ENCODE data around the gene BEND3. TPM values are rescaled to one million over a fixed set of nuclear protein-coding genes. Genes with fewer than 3 reads are reported as not detected.

The BEND3 gene
- total and polyA plus RNA-seq, 7 donors, result 0.60 to 2.8 (median 1.1) TPM

GRCh38 chr6:107154131-107154800 is 39.0 kb upstream of the BEND3 start:
- H3K36me3 ChIP-seq, result no peaks in the 10 kb centered on the region
- H3K9me3 ChIP-seq, result no peaks in the 10 kb centered on the region
- WGBS, 2 donors, result 39 to 70% methylated on average over 12 of the region's 12 CpGs
- no peaks in the 10 kb centered on the region for H3K4me1 ChIP-seq
- H3K4me3 ChIP-seq, result no peak overlapping the region
- TF ChIP-seq POLR2AphosphoS5 (IDR thresholded peaks at IDR 0.05), result no peak
- no peak for TF ChIP-seq CTCF (IDR thresholded peaks at IDR 0.05)
- TF ChIP-seq EP300 (IDR thresholded peaks at IDR 0.05), result no peak
- no peak for TF ChIP-seq POLR2A (IDR thresholded peaks at IDR 0.05)
- intact Hi-C loops (cut with DNase I), result no loop called here
- no peaks in the 10 kb centered on the region for H3K27me3 ChIP-seq
- H3K27ac ChIP-seq, result no peak overlapping the region
- DNase-seq, result no peak

- 20 to 66% methylated on average over 8 of the region's 8 CpGs for WGBS, 2 donors
- intact Hi-C loops (cut with DNase I), result no loop called here
These were observed 37.5 kb upstream of the BEND3 start for GRCh38 chr6:107152638-107153430.

GRCh38 chr6:107144666-107145065 is 29.4 kb upstream of the BEND3 start:
- DNase-seq, result no peak
- Histone ChIP-seq H3K4me1 (no peaks in the 10 kb centered on the region), H3K36me3 (no peaks in the 10 kb centered on the region), H3K4me3 (no peak overlapping the region), H3K27ac (no peak overlapping the region), H3K27me3 (no peaks in the 10 kb centered on the region), H3K9me3 (no peaks in the 10 kb centered on the region)
- intact Hi-C loops (cut with DNase I), result no loop called here
- no peak for TF ChIP-seq POLR2AphosphoS5 (IDR thresholded peaks at IDR 0.05)
- TF ChIP-seq EP300 (IDR thresholded peaks at IDR 0.05), result no peak
- no peak for TF ChIP-seq CTCF (IDR thresholded peaks at IDR 0.05)
- no peak for TF ChIP-seq POLR2A (IDR thresholded peaks at IDR 0.05)
- 95 to 96% methylated on average over 4 of the region's 4 CpGs for WGBS, 2 donors

More at GRCh38 chr6:107152638-107153430, 37.5 kb upstream of the BEND3 start:
- no peak overlapping the region for H3K4me3 ChIP-seq
- no peaks in the 10 kb centered on the region for H3K36me3 ChIP-seq
- DNase-seq, result no peak
- H3K27ac ChIP-seq, result no peak overlapping the region
- no peaks in the 10 kb centered on the region for H3K27me3 ChIP-seq
- no peak for TF ChIP-seq POLR2AphosphoS5 (IDR thresholded peaks at IDR 0.05)
- TF ChIP-seq POLR2A (IDR thresholded peaks at IDR 0.05), result no peak
- TF ChIP-seq CTCF (IDR thresholded peaks at IDR 0.05), result no peak
- TF ChIP-seq EP300 (IDR thresholded peaks at IDR 0.05), result no peak
- H3K9me3 ChIP-seq, result no peaks in the 10 kb centered on the region
- no peaks in the 10 kb centered on the region for H3K4me1 ChIP-seq

GRCh38 chr6:107144014-107144413 is 28.7 kb upstream of the BEND3 start:
- Histone ChIP-seq H3K27ac (no peak overlapping the region), H3K9me3 (no peaks in the 10 kb centered on the region), H3K36me3 (no peaks in the 10 kb centered on the region), H3K4me1 (no peaks in the 10 kb centered on the region), H3K27me3 (no peaks in the 10 kb centered on the region), H3K4me3 (no peak overlapping the region)
- DNase-seq, result no peak
- TF ChIP-seq POLR2AphosphoS5 (IDR thresholded peaks at IDR 0.05) (no peak), EP300 (IDR thresholded peaks at IDR 0.05) (no peak), CTCF (IDR thresholded peaks at IDR 0.05) (no peak), POLR2A (IDR thresholded peaks at IDR 0.05) (no peak)
- intact Hi-C loops (cut with DNase I), result no loop called here

Measured in sigmoid colon (tissue), 7 donors.